IMR-90 (cell line): Measurements from ENCODE around the gene CDH9.

Experiments used
- RAD21 ChIP-seq: IDR thresholded peaks from 2 replicates; pipeline ENCODE4 v1.6.1; 2012; ENCODE audit warnings: low read length, improper control_type of control experiment
- RFX5 ChIP-seq: IDR thresholded peaks from 2 replicates; pipeline ENCODE4 v1.8.0; 2012; ENCODE audit warnings: low read depth, mild to moderate bottlenecking, low read length, moderate library complexity
- SMC3 ChIP-seq: fragments of 150-350 bp; IDR thresholded peaks from 2 replicates; pipeline ENCODE4 v1.6.1; 2016; ENCODE audit warnings: low read depth, mild to moderate bottlenecking, antibody characterized with exemption, low read length, moderate library complexity
- TF ChIP-seq, protein P1 (sequence below): conservative IDR thresholded peaks from 2 replicates; pipeline ENCODE4 v1.5.1; 2012; ENCODE audit warnings: mild to moderate bottlenecking, low read depth, low read length, improper control_type of control experiment

- TF ChIP-seq, protein P1, sequence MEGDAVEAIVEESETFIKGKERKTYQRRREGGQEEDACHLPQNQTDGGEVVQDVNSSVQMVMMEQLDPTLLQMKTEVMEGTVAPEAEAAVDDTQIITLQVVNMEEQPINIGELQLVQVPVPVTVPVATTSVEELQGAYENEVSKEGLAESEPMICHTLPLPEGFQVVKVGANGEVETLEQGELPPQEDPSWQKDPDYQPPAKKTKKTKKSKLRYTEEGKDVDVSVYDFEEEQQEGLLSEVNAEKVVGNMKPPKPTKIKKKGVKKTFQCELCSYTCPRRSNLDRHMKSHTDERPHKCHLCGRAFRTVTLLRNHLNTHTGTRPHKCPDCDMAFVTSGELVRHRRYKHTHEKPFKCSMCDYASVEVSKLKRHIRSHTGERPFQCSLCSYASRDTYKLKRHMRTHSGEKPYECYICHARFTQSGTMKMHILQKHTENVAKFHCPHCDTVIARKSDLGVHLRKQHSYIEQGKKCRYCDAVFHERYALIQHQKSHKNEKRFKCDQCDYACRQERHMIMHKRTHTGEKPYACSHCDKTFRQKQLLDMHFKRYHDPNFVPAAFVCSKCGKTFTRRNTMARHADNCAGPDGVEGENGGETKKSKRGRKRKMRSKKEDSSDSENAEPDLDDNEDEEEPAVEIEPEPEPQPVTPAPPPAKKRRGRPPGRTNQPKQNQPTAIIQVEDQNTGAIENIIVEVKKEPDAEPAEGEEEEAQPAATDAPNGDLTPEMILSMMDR, result no peak
- no peak for TF ChIP-seq RAD21
- no peak for TF ChIP-seq RFX5
- no peak for TF ChIP-seq SMC3
These were observed 153.9 kb downstream of the CDH9 start for GRCh38 chr5:26884481-26884880.
